NCI-H82 treated with DMSO at 0.1 percent for 48 hours (cell line): ENCODE measurements around the gene MED17.

Experiments
- DNase-seq: peaks from one replicate; lab custom pipeline; 2025; ENCODE audit not compliant: unreplicated experiment; lab: John Stamatoyannopoulos, UW

The MED17 gene

DNA sequence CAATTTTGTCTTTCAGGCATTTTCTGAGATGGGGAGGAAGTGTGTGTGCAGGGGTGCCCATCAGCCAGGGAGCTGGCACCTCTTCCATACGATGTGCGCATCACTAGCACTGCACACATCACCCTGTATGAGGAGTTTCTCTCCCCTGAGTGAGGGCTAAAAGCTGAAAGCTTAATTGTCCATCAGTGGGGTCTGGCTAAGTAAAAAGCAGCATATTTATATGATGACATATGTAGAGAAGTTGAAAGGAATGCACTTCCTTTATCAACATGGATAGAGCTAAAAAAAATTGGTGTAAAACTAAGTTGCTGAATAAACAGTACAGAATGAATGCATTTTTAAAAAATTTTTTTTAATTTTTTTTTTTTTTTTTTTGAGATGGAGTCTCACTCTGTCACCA is 62.3 kb downstream of the MED17 start:
- no peak for DNase-seq

DNA sequence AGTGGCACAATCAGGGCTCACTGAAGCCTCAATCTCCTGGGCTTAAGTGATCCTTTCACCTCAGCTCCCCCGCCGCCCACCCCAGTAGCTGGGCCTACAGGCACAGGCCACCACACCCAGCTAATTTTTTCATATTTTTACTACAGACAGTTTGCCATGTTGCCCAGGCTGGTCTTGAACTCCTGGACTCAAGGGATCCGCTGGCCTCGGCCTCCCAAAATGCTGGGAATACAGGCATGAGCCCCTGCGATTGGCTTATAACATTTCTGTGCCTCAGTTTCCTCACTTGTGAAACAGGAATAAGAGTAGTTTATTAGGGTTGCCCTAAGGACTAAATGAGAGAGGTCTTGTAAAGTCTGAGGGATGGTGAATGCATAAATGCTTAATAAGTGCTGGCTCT is 65.1 kb downstream of the MED17 start:
- no peak for DNase-seq

DNA sequence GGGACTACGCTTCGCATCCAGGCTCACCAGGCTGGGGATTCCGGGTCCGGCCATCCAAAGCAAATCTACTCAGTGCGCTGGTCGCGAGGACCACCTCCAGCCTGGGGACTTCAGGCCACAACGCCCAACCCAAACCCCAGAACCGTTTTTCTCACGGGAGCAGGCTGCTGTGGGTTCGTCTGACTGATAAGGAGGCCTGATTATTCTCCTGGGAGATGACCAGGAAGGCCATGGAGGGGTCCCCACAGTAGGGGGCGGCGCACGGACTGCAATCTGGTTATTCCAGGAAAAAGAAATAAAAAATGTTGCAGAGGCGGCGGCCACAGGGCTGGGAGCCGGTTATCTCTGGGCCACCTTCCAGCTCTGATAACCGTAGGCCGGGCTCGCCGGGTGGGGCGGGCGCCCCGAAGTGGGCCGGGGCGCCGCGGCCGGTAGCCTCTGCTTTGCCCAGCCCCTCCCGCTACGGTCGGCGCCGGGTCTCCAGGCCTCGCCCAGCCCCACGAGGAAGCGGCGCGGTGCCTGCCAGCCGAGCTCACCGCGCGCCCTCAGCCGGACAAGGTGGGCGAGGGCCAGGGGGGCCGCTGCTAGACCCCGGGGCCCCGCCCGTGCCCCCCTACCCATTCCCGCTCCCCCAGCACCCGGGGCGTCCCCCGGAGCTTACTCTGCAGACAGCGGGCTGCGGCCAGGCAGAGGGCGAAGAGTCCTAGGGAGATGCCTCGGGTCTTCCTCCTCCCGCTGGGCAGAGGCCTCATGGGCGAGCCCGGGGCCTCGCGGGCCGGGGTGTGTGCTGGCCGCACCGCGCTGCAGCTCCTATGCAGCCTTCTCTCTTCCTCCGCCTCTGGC is 65.9 kb downstream of the MED17 start:
- no peak for DNase-seq

DNA sequence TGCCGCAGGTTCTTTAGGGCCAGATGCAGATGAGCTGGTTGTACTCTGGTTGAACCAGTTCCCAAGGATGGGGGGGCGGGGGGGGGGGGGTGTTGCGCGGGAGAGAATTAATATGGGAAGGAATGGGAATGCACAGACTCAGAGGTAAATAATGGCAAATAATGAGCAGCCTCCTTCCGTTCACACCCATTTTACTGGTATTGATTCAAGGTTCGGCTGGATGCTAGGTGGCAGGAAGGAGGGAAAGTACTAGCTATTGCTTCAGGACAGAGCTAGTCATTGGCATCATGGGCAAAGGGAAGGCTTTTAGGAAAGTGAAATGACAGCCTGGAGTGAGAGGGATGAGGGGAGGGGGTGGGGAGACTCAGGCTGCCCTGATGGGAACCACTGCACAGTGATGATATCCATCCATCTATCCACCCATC is 66.5 kb downstream of the MED17 start, which contains the start of gene VSTM5:
Gene VSTM5, minus strand, starts transcription at position 25 of the 425 bp plus-strand sequence. CDS start 116 bp downstream, outside the sequence.
- no peak for DNase-seq

DNA sequence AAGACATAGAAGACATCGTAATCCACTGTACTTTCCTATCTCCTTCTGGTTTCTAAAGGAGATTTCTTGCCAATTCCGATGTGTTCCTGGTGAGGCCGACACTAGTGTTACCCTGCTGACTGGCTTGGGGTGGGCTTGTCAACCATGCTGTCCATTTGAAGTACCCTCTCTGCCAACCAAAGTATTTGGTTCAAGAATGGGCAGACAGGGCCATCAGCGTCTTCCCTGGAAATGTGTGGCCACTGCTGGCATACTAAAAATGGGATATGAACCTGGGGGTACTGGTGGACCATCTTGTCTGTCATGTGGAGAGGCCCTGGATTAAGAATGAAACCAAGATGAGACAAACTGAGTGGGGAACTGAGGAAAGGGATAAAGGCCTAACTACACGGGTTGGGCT is 68.2 kb downstream of the MED17 start:
- DNase-seq = no peak

DNA sequence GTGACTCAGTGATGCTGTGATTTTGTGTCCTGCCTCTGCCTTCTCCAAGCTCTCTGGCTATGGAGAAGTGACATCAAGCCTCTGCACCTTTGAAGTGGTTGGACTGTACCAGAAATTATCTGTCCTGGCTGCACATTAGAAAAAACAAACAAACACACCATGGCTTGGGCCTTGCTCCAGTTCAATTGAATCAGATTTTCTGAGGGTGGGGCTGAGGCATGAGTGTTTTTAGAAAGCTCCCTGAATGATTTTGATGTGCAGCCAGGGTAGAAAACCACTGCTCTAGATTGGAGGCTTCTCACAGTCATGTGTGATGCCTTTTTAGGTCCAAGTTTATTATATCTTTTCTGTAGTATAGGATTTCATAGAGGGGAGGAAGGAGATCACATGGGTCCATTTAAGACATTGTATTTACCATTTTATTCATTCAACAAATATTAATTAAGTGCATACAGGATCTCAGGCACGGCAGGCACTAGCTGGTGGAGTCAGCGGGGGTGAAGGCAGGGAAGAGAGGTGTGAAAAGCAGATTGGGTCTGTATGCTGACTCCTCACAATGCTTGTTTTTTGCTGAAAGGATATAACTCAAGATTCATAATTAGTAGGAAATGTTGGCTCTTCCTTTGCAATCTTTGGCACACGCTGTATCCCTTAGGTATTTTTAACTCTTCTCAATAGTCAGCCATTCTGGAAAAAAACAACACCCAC is 73.5 kb downstream of the MED17 start:
- DNase-seq = no peak

DNA sequence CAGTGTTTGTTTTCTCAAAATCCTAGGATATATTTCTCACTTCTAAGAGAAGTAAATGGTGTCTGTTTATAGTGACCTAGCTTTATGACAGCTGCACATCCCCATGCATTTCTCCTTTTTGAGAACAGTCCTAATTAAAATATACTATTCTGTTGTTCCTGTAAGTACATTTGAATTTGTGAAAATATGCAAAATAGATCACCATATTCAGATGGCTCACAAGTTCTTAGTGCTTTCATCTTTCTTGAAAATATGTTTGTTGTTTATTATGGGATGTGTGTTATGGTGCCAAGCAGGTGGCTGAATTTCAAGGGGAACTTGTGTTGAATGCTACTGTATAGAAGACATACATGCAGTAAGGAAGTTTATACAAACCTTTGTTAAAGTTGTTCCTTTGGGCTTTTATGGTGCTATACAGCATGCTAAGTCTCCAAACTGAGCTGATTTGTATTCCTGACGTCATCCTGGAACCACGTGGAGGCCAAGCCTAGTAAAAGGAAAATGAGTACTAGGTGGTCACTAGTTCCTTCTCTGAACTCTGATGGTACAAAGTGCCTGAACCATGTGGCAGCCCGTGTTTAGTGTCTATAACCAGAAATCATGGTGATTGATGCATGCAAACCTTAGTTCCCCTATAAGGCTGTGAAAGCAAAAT is 74.2 kb downstream of the MED17 start:
- no peak for DNase-seq

DNA sequence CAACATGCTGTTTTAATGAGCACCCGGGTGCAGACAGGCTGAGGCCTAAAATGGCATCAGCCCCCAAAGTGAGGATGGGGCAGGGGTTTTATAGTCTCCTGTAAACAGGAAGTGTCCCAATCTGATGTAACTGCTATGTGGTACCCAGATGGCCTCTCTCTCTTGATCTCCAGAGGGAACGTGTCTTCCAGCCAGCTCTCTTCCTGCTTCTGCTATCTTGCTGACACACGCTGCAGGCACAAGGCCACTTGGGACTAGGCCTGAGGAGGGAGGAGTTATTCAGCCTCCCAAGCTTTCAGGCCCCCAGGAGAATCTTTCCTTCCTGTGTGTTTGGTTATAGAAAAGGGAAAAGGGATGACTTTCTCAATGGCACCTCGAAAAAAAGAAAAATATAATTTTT is 77.7 kb downstream of the MED17 start:
- no peak for DNase-seq
